ENCODE results near the gene AEN. TPM values are rescaled to one million over a fixed set of nuclear protein-coding genes. Genes with fewer than 3 reads are reported as not detected.

AEN gene
- total RNA-seq, 6 donors from 2014 or later, result 7.5 to 37.6 (median 18.4) TPM

DNA sequence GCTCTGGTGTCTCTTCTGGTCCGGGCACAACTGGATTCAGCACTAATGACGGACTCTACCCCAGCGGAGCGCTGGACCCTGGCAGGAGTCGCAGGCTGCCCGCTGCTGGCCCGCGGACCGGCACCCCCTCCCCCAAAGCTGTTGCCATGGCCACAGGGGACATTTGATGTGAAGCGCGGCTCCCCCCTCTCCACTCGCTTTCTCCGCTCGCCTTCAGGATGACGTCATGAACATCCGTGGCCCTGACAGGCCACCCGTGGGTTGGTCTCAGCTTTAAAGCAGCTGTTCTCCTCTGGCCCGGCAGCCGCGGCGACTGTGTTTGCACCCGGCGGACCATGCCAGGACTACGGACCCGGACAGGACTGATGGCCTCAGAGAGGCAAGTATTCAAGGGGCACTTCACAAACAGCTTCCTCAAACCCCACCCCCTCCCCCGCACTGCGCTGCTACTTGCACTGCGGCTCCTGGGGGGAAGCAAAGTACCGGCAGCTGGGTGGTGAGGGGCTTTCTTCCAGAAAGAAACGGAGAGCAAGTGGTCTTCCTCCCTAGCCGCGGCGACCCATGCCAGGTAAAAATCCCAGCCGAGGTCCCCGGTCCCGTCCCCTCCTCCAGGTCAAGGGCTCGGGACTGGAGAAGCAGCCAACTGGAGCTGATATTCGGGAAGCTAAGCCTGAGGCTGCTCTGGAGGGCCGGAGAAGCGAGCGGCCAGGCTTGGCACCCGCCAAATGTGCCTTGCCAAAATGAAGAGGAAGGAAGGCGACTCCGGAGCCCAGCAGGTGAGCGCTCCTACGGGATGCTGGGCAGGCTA is 16.6 kb upstream of the AEN start:
- no peak for ATAC-seq (ENCODE audit: low FRiP score in 2 of 2)
- peak in 1 of 2 donors; percentile 70 for DNase-seq
- H3K36me3 ChIP-seq, result no peaks in the 10 kb centered on the region

DNA sequence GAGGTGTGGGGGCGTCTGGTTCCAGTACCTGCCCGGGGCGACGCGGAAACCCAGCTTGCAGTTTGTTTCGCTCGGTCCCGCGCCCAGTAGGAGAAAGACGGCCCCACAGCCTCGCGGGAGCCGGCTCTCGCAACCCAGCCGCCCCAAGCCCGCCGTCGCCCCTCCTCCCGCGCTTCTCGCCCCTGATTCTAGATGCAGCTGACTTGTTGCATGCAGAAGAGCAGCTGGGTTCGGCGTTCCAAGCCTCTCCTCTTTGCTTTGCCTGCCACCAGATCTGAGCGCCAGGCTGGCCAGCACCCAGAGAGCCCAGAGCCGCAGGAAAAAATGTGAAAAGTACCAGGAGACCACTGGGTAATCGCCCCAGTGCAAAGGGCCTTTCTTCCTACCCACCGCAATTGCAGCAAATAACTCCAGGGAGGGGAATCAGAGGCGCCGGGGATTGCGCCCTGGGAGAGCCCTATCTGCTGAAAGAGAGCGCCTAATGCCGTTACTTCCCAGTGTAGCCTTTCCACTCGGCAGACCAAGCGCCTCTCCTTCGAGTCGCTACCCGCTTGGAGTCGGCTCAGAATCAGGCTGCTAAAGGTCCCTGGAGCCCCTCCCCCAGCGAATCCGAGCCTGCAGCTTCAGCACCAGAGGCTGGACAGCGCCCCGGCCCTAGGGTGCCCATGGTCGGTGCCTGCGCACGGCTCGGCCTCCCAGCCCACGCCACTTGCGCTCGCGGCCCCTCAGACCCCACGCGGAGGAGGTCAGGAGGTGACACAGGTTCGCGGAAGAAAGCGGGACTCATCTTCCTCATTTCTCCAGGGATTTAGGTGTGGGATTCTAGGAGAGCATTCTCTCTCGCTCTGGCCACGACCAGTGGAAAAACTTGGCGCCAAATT is 15.7 kb upstream of the AEN start:
- H3K27ac ChIP-seq, result no peak overlapping the region
- H3K4me3 ChIP-seq, result no peak overlapping the region
- H3K9me3 ChIP-seq, result no peaks in the 10 kb centered on the region
- ATAC-seq (ENCODE audit: low FRiP score in 2 of 2), result peak in 1 of 2 donors; percentile 77
- DNase-seq, result peak in 1 of 2 donors; percentile 86
- TF ChIP-seq POLR2AphosphoS5 (IDR thresholded peaks at IDR 0.05) (no peak), EP300 (IDR thresholded peaks at IDR 0.05) (no peak), POLR2A (IDR thresholded peaks at IDR 0.05) (no peak)
- TF ChIP-seq, protein P1, sequence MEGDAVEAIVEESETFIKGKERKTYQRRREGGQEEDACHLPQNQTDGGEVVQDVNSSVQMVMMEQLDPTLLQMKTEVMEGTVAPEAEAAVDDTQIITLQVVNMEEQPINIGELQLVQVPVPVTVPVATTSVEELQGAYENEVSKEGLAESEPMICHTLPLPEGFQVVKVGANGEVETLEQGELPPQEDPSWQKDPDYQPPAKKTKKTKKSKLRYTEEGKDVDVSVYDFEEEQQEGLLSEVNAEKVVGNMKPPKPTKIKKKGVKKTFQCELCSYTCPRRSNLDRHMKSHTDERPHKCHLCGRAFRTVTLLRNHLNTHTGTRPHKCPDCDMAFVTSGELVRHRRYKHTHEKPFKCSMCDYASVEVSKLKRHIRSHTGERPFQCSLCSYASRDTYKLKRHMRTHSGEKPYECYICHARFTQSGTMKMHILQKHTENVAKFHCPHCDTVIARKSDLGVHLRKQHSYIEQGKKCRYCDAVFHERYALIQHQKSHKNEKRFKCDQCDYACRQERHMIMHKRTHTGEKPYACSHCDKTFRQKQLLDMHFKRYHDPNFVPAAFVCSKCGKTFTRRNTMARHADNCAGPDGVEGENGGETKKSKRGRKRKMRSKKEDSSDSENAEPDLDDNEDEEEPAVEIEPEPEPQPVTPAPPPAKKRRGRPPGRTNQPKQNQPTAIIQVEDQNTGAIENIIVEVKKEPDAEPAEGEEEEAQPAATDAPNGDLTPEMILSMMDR (IDR thresholded peaks at IDR 0.05), result no peak
- H3K27me3 ChIP-seq, result peaks cover 0 to 36% (median 25%) of the 10 kb centered on the region in 4 donors
- peaks cover 0 to 19% (median 7%) of the 10 kb centered on the region in 4 donors for H3K4me1 ChIP-seq
- WGBS, 2 donors, result 3 to 5% methylated on average over 23 to 49 of the region's 58 CpGs
- no peaks in the 10 kb centered on the region for H3K36me3 ChIP-seq

More for the DNA sequence above, 16.6 kb upstream of the AEN start:
- H3K27ac ChIP-seq, result no peak overlapping the region
- H3K4me1 ChIP-seq, result peaks cover 0 to 19% (median 7%) of the 10 kb centered on the region in 4 donors
- H3K27me3 ChIP-seq, result peaks cover 0 to 36% (median 25%) of the 10 kb centered on the region in 4 donors
- 0 to 4% methylated on average over 4 to 42 of the region's 46 CpGs for WGBS, 2 donors
- TF ChIP-seq POLR2A (IDR thresholded peaks at IDR 0.05) (no peak), POLR2AphosphoS5 (IDR thresholded peaks at IDR 0.05) (no peak), EP300 (IDR thresholded peaks at IDR 0.05) (no peak)
- TF ChIP-seq, protein P1 (IDR thresholded peaks at IDR 0.05), result no peak
- no peak overlapping the region for H3K4me3 ChIP-seq
- H3K9me3 ChIP-seq, result no peaks in the 10 kb centered on the region

DNA sequence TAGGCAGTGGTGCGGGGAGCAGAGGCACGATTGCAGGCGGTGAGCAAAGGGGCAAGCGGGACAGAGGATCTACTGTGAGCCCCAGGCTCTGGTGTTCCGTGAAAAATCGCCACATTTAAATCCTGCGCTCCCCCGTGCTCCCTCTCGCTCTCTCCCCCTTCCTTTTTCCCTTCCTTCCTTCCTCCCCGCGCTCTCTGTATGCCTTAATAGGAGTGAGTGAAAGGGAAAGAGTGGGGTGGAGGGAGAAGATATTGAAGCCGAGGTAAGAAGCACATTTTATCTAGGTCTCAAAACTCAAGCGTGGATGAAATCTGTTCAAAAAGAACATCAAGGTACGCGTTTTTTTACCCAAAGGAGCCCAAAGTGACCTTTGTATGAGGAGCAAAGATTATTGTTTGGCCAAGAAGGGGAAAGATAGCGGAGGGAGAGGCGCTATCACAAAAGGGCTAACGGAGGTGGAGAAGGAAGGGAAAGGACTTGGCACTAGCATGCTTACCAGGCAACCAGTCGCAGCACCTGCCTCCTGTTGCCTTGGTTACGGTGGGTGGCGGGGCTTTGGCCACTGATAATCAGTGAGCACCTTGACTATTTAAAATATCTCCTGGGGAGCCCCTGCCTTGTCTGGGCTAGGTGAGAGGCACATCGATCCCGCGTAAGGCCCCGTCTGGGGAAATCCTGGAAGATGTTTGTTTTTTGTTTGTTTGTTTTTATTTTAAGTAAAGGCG is 14.9 kb upstream of the AEN start:
- Histone ChIP-seq H3K9me3 (no peaks in the 10 kb centered on the region), H3K36me3 (no peaks in the 10 kb centered on the region), H3K27ac (no peak overlapping the region), H3K4me3 (no peak overlapping the region), H3K4me1 (peaks cover 0 to 19% (median 7%) of the 10 kb centered on the region in 4 donors), H3K27me3 (peaks cover 0 to 36% (median 25%) of the 10 kb centered on the region in 4 donors)
- DNase-seq (no peak), ATAC-seq (ENCODE audit: low FRiP score in 2 of 2) (no peak)
- TF ChIP-seq EP300 (IDR thresholded peaks at IDR 0.05) (no peak), POLR2AphosphoS5 (IDR thresholded peaks at IDR 0.05) (no peak), POLR2A (IDR thresholded peaks at IDR 0.05) (no peak)
- 15 to 17% methylated on average over 26 of the region's 26 CpGs for WGBS, 2 donors

DNA sequence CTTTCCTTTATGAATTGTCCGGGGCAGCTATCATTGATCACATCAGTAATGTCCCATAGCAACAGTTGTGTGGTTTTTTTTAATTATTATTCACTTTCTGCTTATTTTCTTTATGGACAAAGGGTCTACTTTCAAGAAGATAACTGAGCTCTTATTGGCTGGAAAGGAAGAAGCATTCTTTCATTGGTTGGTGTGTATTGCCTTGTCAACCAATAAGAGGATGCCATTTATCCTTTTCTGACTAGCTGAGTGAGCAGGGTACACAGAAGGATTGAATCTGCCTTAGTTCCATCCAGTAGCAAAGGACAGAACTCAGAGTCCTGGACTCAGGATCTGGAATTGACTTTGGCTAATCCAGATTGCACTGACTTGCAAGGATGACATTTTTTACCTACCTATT is 13.2 kb upstream of the AEN start:
- Histone ChIP-seq H3K4me3 (no peak overlapping the region), H3K27ac (no peak overlapping the region), H3K4me1 (peaks cover 0 to 19% (median 7%) of the 10 kb centered on the region in 4 donors), H3K9me3 (no peaks in the 10 kb centered on the region), H3K27me3 (peaks cover 0 to 36% (median 25%) of the 10 kb centered on the region in 4 donors), H3K36me3 (no peaks in the 10 kb centered on the region)
- 86 to 88% methylated on average over 1 of the region's 1 CpG for WGBS, 2 donors
- DNase-seq (no peak), ATAC-seq (ENCODE audit: low FRiP score in 2 of 2) (no peak)
- TF ChIP-seq EP300 (IDR thresholded peaks at IDR 0.05), result no peak
- no peak for TF ChIP-seq POLR2AphosphoS5 (IDR thresholded peaks at IDR 0.05)
- TF ChIP-seq, protein P1 (IDR thresholded peaks at IDR 0.05), result no peak
